Fibroblast of pulmonary artery (primary cell): Measurements from ENCODE around the gene CRYGN.

ENCODE experiments used
- DNase-seq: peaks from one replicate; pipeline ENCODE4 v3.0.0-alpha.2; 2010; ENCODE audit warnings: low read depth
- H3K4me3 ChIP-seq: replicated peaks from 2 replicates; pipeline ENCODE4 v1.5.1; 2011; ENCODE audit warnings: low read depth, mild to moderate bottlenecking, control low read depth, low read length, moderate library complexity
- CTCF ChIP-seq: IDR thresholded peaks from 2 replicates; pipeline ENCODE4 v1.5.1; 2011; ENCODE audit warnings: mild to moderate bottlenecking, control low read depth, low read length, inconsistent platforms; ENCODE audit errors: missing control alignments

CRYGN gene

GRCh38 chr7:151410405-151411390, 29.2 kb downstream of the CRYGN start:
- DNase-seq, result no peak
- TF ChIP-seq CTCF, result no peak
- peak overlapping the region; percentile 48 for H3K4me3 ChIP-seq

GRCh38 chr7:151409667-151410404, 30.1 kb downstream of the CRYGN start, which contains the start of gene WDR86:
WDR86 (minus strand) TSS chr7:151410038; CDS start chr7:151409589, 449 bp downstream.
- peak within 1 kb of the TSS; percentile 48 for H3K4me3 ChIP-seq
- TF ChIP-seq CTCF, result no peak
- no peak for DNase-seq

- DNase-seq, result peak; percentile 29
- H3K4me3 ChIP-seq, result no peak overlapping the region
- TF ChIP-seq CTCF, result no peak
Observed at GRCh38 chr7:151408839-151409666, 30.9 kb downstream of the CRYGN start.

- DNase-seq, result no peak
- no peak overlapping the region for H3K4me3 ChIP-seq
- no peak for TF ChIP-seq CTCF
Observed at GRCh38 chr7:151408498-151408838, 31.5 kb downstream of the CRYGN start.

GRCh38 chr7:151406886-151407583, 32.9 kb downstream of the CRYGN start:
- no peak overlapping the region for H3K4me3 ChIP-seq
- DNase-seq, result no peak
- no peak for TF ChIP-seq CTCF
